GM12878 (cell line): ENCODE data around the gene NFE2L2. TPM values are rescaled to one million over a fixed set of nuclear protein-coding genes. Genes with fewer than 3 reads are reported as not detected.

ENCODE experiments used
- ATAC-seq: fragments of 200-7000 bp; cut with Tn5 transposase; 3 replicates; pipeline ENCODE4 v1.9.1; 2020; ENCODE audit warnings: mild to moderate bottlenecking, moderate library complexity
- BruUV-seq: library from RNA; stranded (reverse); fragments of 400-500 nt; replicated peaks from 2 replicates; lab custom pipeline; 2021; lab: Mats Ljungman, UMichigan
- CTCF ChIA-PET: fragments of 300-600 bp; sonication (Branson Sonifier 250); formaldehyde crosslinking; extraction: SDS; loops from one replicate; lab custom pipeline; 2021; ENCODE audit warnings: inconsistent platforms; lab: Yijun Ruan, JAX
- POLR2A ChIA-PET: fragments of 350-600 bp; formaldehyde crosslinking; extraction: SDS; loops from one replicate; lab custom pipeline; 2021; ENCODE audit warnings: inconsistent platforms; lab: Charles Lee
- RAD21 ChIA-PET: fragments of 300-600 bp; sonication (Branson Sonifier 250); formaldehyde crosslinking; loops from one replicate; lab custom pipeline; 2023; ENCODE audit warnings: antibody characterized with exemption; ENCODE audit not compliant: unreplicated experiment; lab: Charles Lee
- SMC1A ChIA-PET: fragments of 300-600 bp; sonication (Branson Sonifier 250); formaldehyde crosslinking; loops from one replicate; lab custom pipeline; 2023; ENCODE audit not compliant: unreplicated experiment, uncharacterized antibody; lab: Charles Lee
- DNase-seq: peaks from one replicate; pipeline ENCODE4 v3.0.0-alpha.2; 2011; ENCODE audit warnings: low read depth, low spot score
- FAIRE-seq: peaks from 3 replicates; lab custom pipeline; 2011; peaks lifted over from hg19 to GRCh38; lab: Jason Lieb, UNC
- H2AFZ ChIP-seq: 2 replicates; pipeline ENCODE4 v1.6.0; 2011; ENCODE audit warnings: low read depth, low read length, control low read depth; ENCODE audit not compliant: control insufficient read depth
- H3K27ac ChIP-seq: 2 replicates; pipeline ENCODE4 v1.5.1; 2011; ENCODE audit warnings: control low read depth; ENCODE audit not compliant: control insufficient read depth, insufficient read depth
- H3K27me3 ChIP-seq, 2 experiments: replicated peaks in 1 of 2; 2 replicates each; pipeline versions ENCODE4 v1.6.0 to v1.6.1; 2011; ENCODE audit warnings: low read length in 1 of 2; ENCODE audit not compliant: control insufficient read depth in 2 of 2, insufficient read depth in 2 of 2
- H3K36me3 ChIP-seq, 2 experiments: 2 replicates each; pipeline ENCODE4 v1.5.1; 2011; ENCODE audit warnings: low read length in 1 of 2; ENCODE audit not compliant: control insufficient read depth in 2 of 2, insufficient read depth in 2 of 2
- H3K4me1 ChIP-seq: 2 replicates; pipeline ENCODE4 v1.6.1; 2011; ENCODE audit warnings: mild to moderate bottlenecking, low read length, moderate library complexity, mixed read lengths; ENCODE audit not compliant: control insufficient read depth, insufficient read depth
- H3K4me2 ChIP-seq: 2 replicates; pipeline ENCODE4 v1.6.0; 2011; ENCODE audit warnings: control low read depth; ENCODE audit not compliant: control insufficient read depth, insufficient read depth
- H3K4me3 ChIP-seq: fragments of 200-600 bp; sonication (generic); 2 replicates; pipeline ENCODE4 v1.5.1; 2016
- H3K79me2 ChIP-seq: 2 replicates; pipeline ENCODE4 v1.6.0; 2011; ENCODE audit warnings: low read length; ENCODE audit not compliant: control insufficient read depth, insufficient read depth
- H3K9ac ChIP-seq: 2 replicates; pipeline ENCODE4 v1.8.0; 2011; ENCODE audit warnings: low read length, control low read depth, mixed read lengths; ENCODE audit not compliant: control insufficient read depth, insufficient read depth
- H3K9me3 ChIP-seq: replicated peaks from 3 replicates; pipeline ENCODE4 v1.5.1; 2011; ENCODE audit warnings: mild to moderate bottlenecking, low read length; ENCODE audit not compliant: control insufficient read depth, insufficient read depth
- H4K20me1 ChIP-seq: 2 replicates; pipeline ENCODE4 v1.6.0; 2011; ENCODE audit not compliant: control insufficient read depth, insufficient read depth
- HCFC1 ChIP-seq: fragments of 150-350 bp; IDR thresholded peaks from 2 replicates; pipeline ENCODE4 v1.6.1; 2014; ENCODE audit warnings: low read length
- MTA3 ChIP-seq: IDR thresholded peaks from 2 replicates; pipeline ENCODE4 v1.6.1; 2012; ENCODE audit warnings: low read length, inconsistent platforms, borderline replicate concordance
- NFXL1 ChIP-seq: fragments of 450-650 bp; IDR thresholded peaks from 2 replicates; pipeline ENCODE4 v1.6.1; 2017; ENCODE audit warnings: antibody characterized with exemption, mild to moderate bottlenecking, borderline replicate concordance
- NR2C2 ChIP-seq: IDR thresholded peaks from 2 replicates; pipeline ENCODE4 v1.6.1; 2011; ENCODE audit warnings: borderline replicate concordance, low read depth; ENCODE audit not compliant: control insufficient read depth, insufficient read length
- NR2F1 ChIP-seq: fragments of 450-650 bp; conservative IDR thresholded peaks from 2 replicates; pipeline ENCODE4 v1.6.1; 2017; ENCODE audit warnings: mild to moderate bottlenecking
- POLR2AphosphoS2 ChIP-seq: IDR thresholded peaks from 2 replicates; pipeline ENCODE4 v1.6.1; 2011; ENCODE audit warnings: low read depth, mild to moderate bottlenecking, low read length, improper control_type of control experiment, moderate library complexity
- RAD21 ChIP-seq: IDR thresholded peaks from 2 replicates; pipeline ENCODE4 v1.6.1; 2011; ENCODE audit warnings: mild to moderate bottlenecking, low read depth, low read length, moderate library complexity; ENCODE audit not compliant: insufficient read depth
- SMAD5 ChIP-seq: IDR thresholded peaks from 2 replicates; pipeline ENCODE4 v1.6.1; 2016; ENCODE audit warnings: antibody characterized with exemption, low read depth
- SREBF1 ChIP-seq: IDR thresholded peaks from 2 replicates; pipeline ENCODE4 v1.6.1; 2012; ENCODE audit warnings: mild to moderate bottlenecking, low read length
- TAF1 ChIP-seq: IDR thresholded peaks from 2 replicates; pipeline ENCODE4 v1.6.1; 2011; ENCODE audit warnings: mild to moderate bottlenecking, low read depth, low read length, borderline replicate concordance
- TCF3 ChIP-seq: IDR thresholded peaks from 2 replicates; pipeline ENCODE4 v1.6.1; 2012; ENCODE audit warnings: low read depth, mild to moderate bottlenecking, low read length, borderline replicate concordance; ENCODE audit not compliant: insufficient read depth
- ZNF207 ChIP-seq: fragments of 450-650 bp; IDR thresholded peaks from 2 replicates; pipeline ENCODE4 v1.6.1; 2014; ENCODE audit warnings: antibody characterized with exemption, mild to moderate bottlenecking, borderline replicate concordance
- WGBS: methylation state at CpG from one replicate; pipeline ENCODE4 v1.1.6; 2016; ENCODE audit warnings: low lambda C conversion rate; ENCODE audit not compliant: insufficient replicate concordance, insufficient coverage; ENCODE audit errors: missing lambda C conversion rate; 5-methylcytosine and 5-hydroxymethylcytosine counted together
- in situ Hi-C: fragments of 300-500 bp; cut with MboI; formaldehyde crosslinking; loops from 9 replicates; pipeline ENCODE4 v1.14.3; 2018; ENCODE audit warnings: mixed read lengths
- intact Hi-C: fragments of 100-400 bp; cut with micrococcal nuclease; formaldehyde crosslinking; loops from one replicate; pipeline ENCODE4 v1.14.2; 2022; ENCODE audit not compliant: unreplicated experiment
- polyA plus RNA-seq, 11 experiments: library from polyadenylated mRNA; depleted of rRNA in 4 of 11; unstranded in 6 of 11; stranded (reverse) in 5 of 11; fragments of >200 nt; fragmentation: Nextera tagmentation in 4 of 11; fragmentation: Illumina TruSeq in 1 of 11; extraction: Ambion mirVana in 4 of 11; extraction: Trizol in 1 of 11; gene quantifications; 1 replicate in 1 of 11; 2 replicates in 10 of 11; pipeline versions ENCODE4 v1.2.1 to v1.2.3, GENCODE V29; 2011 to 2016; ENCODE audit warnings: inconsistent platforms in 2 of 11, missing spikeins in 2 of 11, low read depth in 1 of 11
- total RNA-seq, 4 experiments: library from RNA; depleted of rRNA in 3 of 4; stranded (reverse); fragments of >200 nt in 3 of 4; fragmentation: Illumina TruSeq in 1 of 4; extraction: Trizol in 1 of 4; gene quantifications; 2 replicates each; pipeline versions ENCODE4 v1.2.1 to v1.2.3, GENCODE V29; 2013 to 2021
- TF ChIP-seq, protein P1 (sequence below): fragments of 450-650 bp; IDR thresholded peaks from 2 replicates; pipeline ENCODE4 v1.6.1; 2018; ENCODE audit warnings: mild to moderate bottlenecking, low read depth, moderate library complexity; ENCODE audit not compliant: partially characterized antibody
- TF ChIP-seq, protein P2 (sequence below): fragments of 450-650 bp; IDR thresholded peaks from 2 replicates; pipeline ENCODE4 v1.6.1; 2018; ENCODE audit warnings: borderline replicate concordance, mild to moderate bottlenecking; ENCODE audit not compliant: partially characterized antibody
- TF ChIP-seq, protein P3 (sequence below): IDR thresholded peaks from 2 replicates; pipeline ENCODE4 v1.6.1; 2011; ENCODE audit warnings: borderline replicate concordance, low read depth, mild to moderate bottlenecking, moderate library complexity, low read length; ENCODE audit not compliant: insufficient read depth, poor library complexity, severe bottlenecking
- TF ChIP-seq, protein P4 (sequence below): IDR thresholded peaks from 2 replicates; pipeline ENCODE4 v1.6.1; 2011; ENCODE audit warnings: low read depth, mild to moderate bottlenecking, low read length, moderate library complexity, borderline replicate concordance; ENCODE audit errors: extremely low read depth

The NFE2L2 gene
- total and polyA plus RNA-seq, 10 of the 15 experiments (the other 5 are each of a cell fraction or from before 2014, with no cell fraction given), result 18.4 to 69.8 (median 37.1) TPM

DNA sequence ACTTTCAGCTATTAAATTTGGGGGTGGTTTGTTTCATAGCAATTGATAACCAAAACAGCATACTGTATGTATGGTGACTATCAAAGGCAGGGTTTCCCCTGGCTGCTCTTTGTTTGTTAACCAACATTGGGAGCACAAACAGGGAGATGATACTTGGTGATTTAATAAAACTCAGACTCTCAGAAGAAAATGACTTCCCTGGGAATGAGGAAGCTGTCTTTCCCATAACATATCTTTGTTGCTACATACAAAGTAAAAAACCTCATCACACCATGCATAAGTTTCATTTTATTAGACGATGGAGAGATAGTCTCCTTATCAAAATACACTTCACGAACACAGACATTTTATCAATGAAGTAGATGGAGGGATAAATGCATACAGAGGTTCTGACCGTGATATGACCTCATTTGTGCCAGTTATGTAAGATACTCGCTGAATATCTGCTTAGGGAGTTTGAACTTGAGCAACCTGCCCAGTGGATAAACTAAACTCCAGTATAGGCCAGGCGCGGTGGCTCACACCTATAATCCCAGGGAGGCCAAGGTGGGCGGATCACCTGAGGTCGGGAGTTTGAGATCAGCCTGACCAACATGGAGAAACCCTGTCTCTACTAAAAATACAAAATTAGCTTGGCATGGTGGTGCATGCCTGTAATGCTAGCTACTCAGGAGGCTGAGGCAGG lies 3.8 kb upstream of the NFE2L2 start:
- ChIA-PET RAD21 (interaction anchor here (6.2 kb wide), 1 partner anchor 103 kb away, joined by 166 read pairs; no protein-coding TSS in a partner anchor), POLR2A (interaction anchor here (1.0 kb wide), 2 partner anchors 14 to 103 kb away, joined by 3 to 4 read pairs; no protein-coding TSS in a partner anchor), CTCF (interaction anchor here (0.9 to 14.2 kb wide), 6 partner anchors 11 to 105 kb away, joined by 3 to 213 read pairs (median 8); no protein-coding TSS in a partner anchor), SMC1A (interaction anchor here (0.7 to 6.3 kb wide), 7 partner anchors 8 to 103 kb away, joined by 3 to 94 read pairs (median 5); no protein-coding TSS in a partner anchor)
- H2AFZ ChIP-seq, result no peak overlapping the region
- no peaks in the 10 kb centered on the region for H3K27me3 ChIP-seq
- no peaks in the 10 kb centered on the region for H3K36me3 ChIP-seq
- no peaks in the 10 kb centered on the region for H4K20me1 ChIP-seq
- no peak overlapping the region for H3K4me3 ChIP-seq
- ATAC-seq (no peak), FAIRE-seq (no peak), DNase-seq (no peak)
- intact Hi-C loops (loop anchor here (10.0 kb wide), 1 partner anchor 126 kb away; the partner anchor contains the start of gene AGPS), in situ Hi-C loops (no loop called here)
- no TSS peak for BruUV-seq
- peaks cover 11% of the 10 kb centered on the region for H3K79me2 ChIP-seq
- H3K9me3 ChIP-seq, result no peaks in the 10 kb centered on the region
- H3K9ac ChIP-seq, result no peak overlapping the region
- no peak overlapping the region for H3K4me2 ChIP-seq
- peaks cover 12% of the 10 kb centered on the region for H3K4me1 ChIP-seq
- no peak overlapping the region for H3K27ac ChIP-seq
- 97% methylated on average over 8 of the region's 8 CpGs for WGBS
- TF ChIP-seq, protein P1, sequence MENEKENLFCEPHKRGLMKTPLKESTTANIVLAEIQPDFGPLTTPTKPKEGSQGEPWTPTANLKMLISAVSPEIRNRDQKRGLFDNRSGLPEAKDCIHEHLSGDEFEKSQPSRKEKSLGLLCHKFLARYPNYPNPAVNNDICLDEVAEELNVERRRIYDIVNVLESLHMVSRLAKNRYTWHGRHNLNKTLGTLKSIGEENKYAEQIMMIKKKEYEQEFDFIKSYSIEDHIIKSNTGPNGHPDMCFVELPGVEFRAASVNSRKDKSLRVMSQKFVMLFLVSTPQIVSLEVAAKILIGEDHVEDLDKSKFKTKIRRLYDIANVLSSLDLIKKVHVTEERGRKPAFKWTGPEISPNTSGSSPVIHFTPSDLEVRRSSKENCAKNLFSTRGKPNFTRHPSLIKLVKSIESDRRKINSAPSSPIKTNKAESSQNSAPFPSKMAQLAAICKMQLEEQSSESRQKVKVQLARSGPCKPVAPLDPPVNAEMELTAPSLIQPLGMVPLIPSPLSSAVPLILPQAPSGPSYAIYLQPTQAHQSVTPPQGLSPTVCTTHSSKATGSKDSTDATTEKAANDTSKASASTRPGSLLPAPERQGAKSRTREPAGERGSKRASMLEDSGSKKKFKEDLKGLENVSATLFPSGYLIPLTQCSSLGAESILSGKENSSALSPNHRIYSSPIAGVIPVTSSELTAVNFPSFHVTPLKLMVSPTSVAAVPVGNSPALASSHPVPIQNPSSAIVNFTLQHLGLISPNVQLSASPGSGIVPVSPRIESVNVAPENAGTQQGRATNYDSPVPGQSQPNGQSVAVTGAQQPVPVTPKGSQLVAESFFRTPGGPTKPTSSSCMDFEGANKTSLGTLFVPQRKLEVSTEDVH, result no peak
- TF ChIP-seq, protein P2, sequence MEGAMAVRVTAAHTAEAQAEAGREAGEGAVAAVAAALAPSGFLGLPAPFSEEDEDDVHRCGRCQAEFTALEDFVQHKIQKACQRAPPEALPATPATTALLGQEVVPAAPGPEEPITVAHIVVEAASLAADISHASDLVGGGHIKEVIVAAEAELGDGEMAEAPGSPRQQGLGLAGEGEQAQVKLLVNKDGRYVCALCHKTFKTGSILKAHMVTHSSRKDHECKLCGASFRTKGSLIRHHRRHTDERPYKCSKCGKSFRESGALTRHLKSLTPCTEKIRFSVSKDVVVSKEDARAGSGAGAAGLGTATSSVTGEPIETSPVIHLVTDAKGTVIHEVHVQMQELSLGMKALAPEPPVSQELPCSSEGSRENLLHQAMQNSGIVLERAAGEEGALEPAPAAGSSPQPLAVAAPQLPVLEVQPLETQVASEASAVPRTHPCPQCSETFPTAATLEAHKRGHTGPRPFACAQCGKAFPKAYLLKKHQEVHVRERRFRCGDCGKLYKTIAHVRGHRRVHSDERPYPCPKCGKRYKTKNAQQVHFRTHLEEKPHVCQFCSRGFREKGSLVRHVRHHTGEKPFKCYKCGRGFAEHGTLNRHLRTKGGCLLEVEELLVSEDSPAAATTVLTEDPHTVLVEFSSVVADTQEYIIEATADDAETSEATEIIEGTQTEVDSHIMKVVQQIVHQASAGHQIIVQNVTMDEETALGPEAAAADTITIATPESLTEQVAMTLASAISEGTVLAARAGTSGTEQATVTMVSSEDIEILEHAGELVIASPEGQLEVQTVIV, result no peak
- no peak for TF ChIP-seq SREBF1
- no peak for TF ChIP-seq SMAD5
- TF ChIP-seq, protein P3, sequence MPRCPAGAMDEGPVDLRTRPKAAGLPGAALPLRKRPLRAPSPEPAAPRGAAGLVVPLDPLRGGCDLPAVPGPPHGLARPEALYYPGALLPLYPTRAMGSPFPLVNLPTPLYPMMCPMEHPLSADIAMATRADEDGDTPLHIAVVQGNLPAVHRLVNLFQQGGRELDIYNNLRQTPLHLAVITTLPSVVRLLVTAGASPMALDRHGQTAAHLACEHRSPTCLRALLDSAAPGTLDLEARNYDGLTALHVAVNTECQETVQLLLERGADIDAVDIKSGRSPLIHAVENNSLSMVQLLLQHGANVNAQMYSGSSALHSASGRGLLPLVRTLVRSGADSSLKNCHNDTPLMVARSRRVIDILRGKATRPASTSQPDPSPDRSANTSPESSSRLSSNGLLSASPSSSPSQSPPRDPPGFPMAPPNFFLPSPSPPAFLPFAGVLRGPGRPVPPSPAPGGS, result no peak
- TF ChIP-seq HCFC1, result no peak
- TF ChIP-seq NR2F1, result no peak
- no peak for TF ChIP-seq NR2C2
- TF ChIP-seq RAD21, result no peak
- TF ChIP-seq, protein P4, sequence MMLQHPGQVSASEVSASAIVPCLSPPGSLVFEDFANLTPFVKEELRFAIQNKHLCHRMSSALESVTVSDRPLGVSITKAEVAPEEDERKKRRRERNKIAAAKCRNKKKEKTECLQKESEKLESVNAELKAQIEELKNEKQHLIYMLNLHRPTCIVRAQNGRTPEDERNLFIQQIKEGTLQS, result no peak
- no peak for TF ChIP-seq NFXL1
- no peak for TF ChIP-seq ZNF207
- no peak for TF ChIP-seq TCF3
- TF ChIP-seq POLR2AphosphoS2, result no peak
- TF ChIP-seq MTA3, result no peak
- no peak for TF ChIP-seq TAF1
